GM18907 (cell line): Measurements from ENCODE around the gene CBLN3.
"Not testable (repeated sequence)": the region's sequence is repeated elsewhere in the genome, so short reads cannot be mapped to it uniquely, and the experiment has no call there.

Experiments
- ATAC-seq: cut with Tn5 transposase; IDR thresholded peaks from one replicate; pipeline ENCODE4 v1.9.1; 2021; ENCODE audit warnings: mild to moderate bottlenecking, moderate library complexity; ENCODE audit not compliant: unreplicated experiment

Gene CBLN3

GRCh38 chr14:24406416-24406815, 23.1 kb downstream of the CBLN3 start:
- no peak for ATAC-seq

- no peak for ATAC-seq
These were observed 24.7 kb downstream of the CBLN3 start for GRCh38 chr14:24404814-24405213.

GRCh38 chr14:24403294-24403998, 26.0 kb downstream of the CBLN3 start:
- no peak for ATAC-seq

- ATAC-seq, result no peak
These were observed 27.4 kb downstream of the CBLN3 start for GRCh38 chr14:24401810-24402702.

- no peak for ATAC-seq
These were observed 29.3 kb downstream of the CBLN3 start for GRCh38 chr14:24399999-24400718.

GRCh38 chr14:24399447-24399822, 30.0 kb downstream of the CBLN3 start:
- ATAC-seq, result no peak

- no peak for ATAC-seq
These were observed 30.6 kb downstream of the CBLN3 start, which contains the start of gene NYNRIN for GRCh38 chr14:24398653-24399446. TSS of gene NYNRIN (plus strand) at chr14:24399003. CDS start at chr14:24399247, 244 bp downstream.

- no peak for ATAC-seq
These were observed 31.2 kb downstream of the CBLN3 start for GRCh38 chr14:24398293-24398652.

GRCh38 chr14:24397639-24398292, 31.7 kb downstream of the CBLN3 start:
- no peak for ATAC-seq

- ATAC-seq, result no peak
These were observed 33.6 kb downstream of the CBLN3 start for GRCh38 chr14:24395609-24396582.

- ATAC-seq, result no peak
These were observed 35.2 kb downstream of the CBLN3 start for GRCh38 chr14:24394275-24394674.

GRCh38 chr14:24392325-24393091, 37.0 kb downstream of the CBLN3 start:
- no peak for ATAC-seq

- no peak for ATAC-seq
These were observed 38.6 kb downstream of the CBLN3 start for GRCh38 chr14:24390701-24391468.

GRCh38 chr14:24389226-24389848, 40.1 kb downstream of the CBLN3 start:
- ATAC-seq, result no peak

GRCh38 chr14:24388474-24389179, 40.8 kb downstream of the CBLN3 start:
- ATAC-seq, result no peak

- ATAC-seq, result not testable (repeated sequence)
These were observed 41.9 kb downstream of the CBLN3 start for GRCh38 chr14:24387579-24387978.

GRCh38 chr14:24387009-24387345, 42.5 kb downstream of the CBLN3 start:
- no peak for ATAC-seq
